Caco-2 (cell line): ENCODE data around the gene CDK14. TPM values are rescaled to one million over a fixed set of nuclear protein-coding genes. Genes with fewer than 3 reads are reported as not detected.

Source experiments
- BruUV-seq: library from RNA; stranded (reverse); fragments of 400-500 nt; replicated peaks from 2 replicates; lab custom pipeline; 2021; lab: Mats Ljungman, UMichigan
- CTCF ChIA-PET: fragments of 300-600 bp; sonication (Branson Sonifier 250); formaldehyde crosslinking; loops from one replicate; lab custom pipeline; 2022; ENCODE audit warnings: antibody characterized with exemption; lab: Charles Lee
- POLR2A ChIA-PET: fragments of 300-600 bp; sonication (Branson Sonifier 250); formaldehyde crosslinking; loops from one replicate; lab custom pipeline; 2022; ENCODE audit warnings: antibody characterized with exemption; lab: Charles Lee
- DNase-seq, 2 experiments: peaks; one replicate each; pipeline versions ENCODE4 v3.0.0 to v3.0.0-alpha.2; 2020 to 2022
- H3K27me3 ChIP-seq: replicated peaks from 2 replicates; pipeline ENCODE4 v1.6.0; 2011; ENCODE audit warnings: low read length; ENCODE audit not compliant: control insufficient read depth, insufficient read depth
- H3K36me3 ChIP-seq: 2 replicates; pipeline ENCODE4 v1.5.1; 2011; ENCODE audit warnings: low read length; ENCODE audit not compliant: control insufficient read depth, insufficient read depth
- H3K4me1 ChIP-seq: fragments of 250-450 bp; sonication (Bioruptor Pico); 2 replicates; pipeline ENCODE4 v1.5.1; 2020; ENCODE audit warnings: mild to moderate bottlenecking
- H3K4me3 ChIP-seq: 2 replicates; pipeline ENCODE4 v1.5.1; 2011; ENCODE audit warnings: low read depth, mild to moderate bottlenecking, control low read depth, low read length
- H3K9me3 ChIP-seq: fragments of 250-450 bp; sonication (Bioruptor Pico); 2 replicates; pipeline ENCODE4 v1.5.1; 2020; ENCODE audit warnings: mild to moderate bottlenecking, moderate library complexity
- H3K27ac Mint-ChIP-seq: one replicate; pipeline ENCODE4 v1.8.0; 2022; ENCODE audit warnings: mixed read lengths; ENCODE audit not compliant: unreplicated experiment
- H3K27me3 Mint-ChIP-seq: one replicate; pipeline ENCODE4 v1.8.0; 2022; ENCODE audit warnings: mixed read lengths; ENCODE audit not compliant: insufficient read depth, unreplicated experiment
- H3K36me3 Mint-ChIP-seq: one replicate; pipeline ENCODE4 v1.8.0; 2022; ENCODE audit warnings: mild to moderate bottlenecking, mixed read lengths; ENCODE audit not compliant: insufficient read depth, unreplicated experiment
- H3K4me1 Mint-ChIP-seq: one replicate; pipeline ENCODE4 v1.8.0; 2022; ENCODE audit warnings: low read depth, mixed read lengths; ENCODE audit not compliant: unreplicated experiment
- H3K4me3 Mint-ChIP-seq: one replicate; pipeline ENCODE4 v1.8.0; 2022; ENCODE audit warnings: mild to moderate bottlenecking, moderate library complexity, mixed read lengths; ENCODE audit not compliant: unreplicated experiment
- H3K9me3 Mint-ChIP-seq: one replicate; pipeline ENCODE4 v1.8.0; 2022; ENCODE audit warnings: mixed read lengths; ENCODE audit not compliant: unreplicated experiment
- CTCF ChIP-seq, 2 experiments: fragments of 200-600 bp in 1 of 2; IDR thresholded peaks; 1 replicate in 1 of 2; 2 replicates in 1 of 2; pipeline versions ENCODE4 v1.5.1 to v1.8.0; 2011 to 2022; ENCODE audit warnings: antibody characterized with exemption in 1 of 2, control low read depth in 1 of 2, inconsistent platforms in 1 of 2, low read depth in 1 of 2, low read length in 1 of 2, mild to moderate bottlenecking in 1 of 2, moderate library complexity in 1 of 2; ENCODE audit not compliant: insufficient read depth in 1 of 2, severe bottlenecking in 1 of 2, unreplicated experiment in 1 of 2
- intact Hi-C: fragments of 100-400 bp; cut with micrococcal nuclease; formaldehyde crosslinking; loops from one replicate; pipeline ENCODE4 v1.10.0; 2022; ENCODE audit not compliant: unreplicated experiment
- total RNA-seq: library from RNA; stranded (reverse); gene quantifications from 2 replicates; pipeline ENCODE4 v1.2.3, GENCODE V29; 2022

Gene CDK14
- total RNA-seq, 1 experiment from 2014 or later = 18.2 TPM

DNA sequence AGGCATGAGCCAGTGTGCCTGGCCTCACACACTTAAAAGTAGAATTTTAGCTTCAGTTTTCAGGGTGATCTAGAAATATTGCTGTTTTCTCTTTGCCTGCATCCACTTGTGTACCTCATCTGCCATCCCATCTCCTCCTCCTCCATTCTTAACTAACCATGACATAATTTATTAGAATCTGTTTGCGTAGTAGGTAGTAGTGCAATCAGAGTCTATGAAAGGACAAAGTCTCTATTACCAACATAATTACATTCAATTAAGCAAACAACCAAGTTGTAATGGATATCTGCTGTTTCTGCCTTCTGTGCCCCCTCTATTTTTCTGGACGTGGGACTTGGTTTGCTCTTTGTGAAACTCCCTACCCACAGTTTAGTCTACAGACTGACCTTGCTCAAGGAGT is 72.9 kb downstream of the CDK14 start:
- no peaks in the 10 kb centered on the region for H3K27me3 Mint-ChIP-seq
- POLR2A ChIA-PET = no interaction called here
- Histone ChIP-seq H3K36me3 (no peaks in the 10 kb centered on the region), H3K4me1 (no peaks in the 10 kb centered on the region), H3K9me3 (no peaks in the 10 kb centered on the region), H3K4me3 (no peak overlapping the region), H3K27me3 (no peaks in the 10 kb centered on the region; the same call in none of the 2 replicates)
- no peak for DNase-seq
- H3K36me3 Mint-ChIP-seq = no peaks in the 10 kb centered on the region
- no peaks in the 10 kb centered on the region for H3K9me3 Mint-ChIP-seq
- no peak overlapping the region for H3K27ac Mint-ChIP-seq
- no peak overlapping the region for H3K4me3 Mint-ChIP-seq
- BruUV-seq = no TSS peak
- no peak for TF ChIP-seq CTCF (IDR thresholded peaks at IDR 0.05; ENCODE audit: insufficient read depth in 1 of 2, low read depth in 1 of 2, low read length in 1 of 2, severe bottlenecking in 1 of 2, unreplicated experiment in 1 of 2)
- CTCF ChIA-PET = no interaction called here
- intact Hi-C loops = no loop called here
- no peaks in the 10 kb centered on the region for H3K4me1 Mint-ChIP-seq

- CTCF ChIA-PET = no interaction called here
- H3K9me3 Mint-ChIP-seq = no peaks in the 10 kb centered on the region
- POLR2A ChIA-PET = no interaction called here
- no peaks in the 10 kb centered on the region for H3K4me1 ChIP-seq
- no peaks in the 10 kb centered on the region for H3K4me1 Mint-ChIP-seq
- BruUV-seq = no TSS peak
- no peak for DNase-seq
- no peaks in the 10 kb centered on the region for H3K36me3 Mint-ChIP-seq
- H3K4me3 ChIP-seq = no peak overlapping the region
- no peaks in the 10 kb centered on the region for H3K27me3 Mint-ChIP-seq
- no peak for TF ChIP-seq CTCF (IDR thresholded peaks at IDR 0.05; ENCODE audit: insufficient read depth in 1 of 2, low read depth in 1 of 2, low read length in 1 of 2, severe bottlenecking in 1 of 2, unreplicated experiment in 1 of 2)
- intact Hi-C loops = no loop called here
- H3K27ac Mint-ChIP-seq = no peak overlapping the region
- no peak overlapping the region for H3K4me3 Mint-ChIP-seq
- H3K36me3 ChIP-seq = no peaks in the 10 kb centered on the region
- no peaks in the 10 kb centered on the region; the same call in none of the 2 replicates for H3K27me3 ChIP-seq
- no peaks in the 10 kb centered on the region for H3K9me3 ChIP-seq
Measured at GRCh38 chr7:90669492-90669891, 73.4 kb downstream of the CDK14 start.

DNA sequence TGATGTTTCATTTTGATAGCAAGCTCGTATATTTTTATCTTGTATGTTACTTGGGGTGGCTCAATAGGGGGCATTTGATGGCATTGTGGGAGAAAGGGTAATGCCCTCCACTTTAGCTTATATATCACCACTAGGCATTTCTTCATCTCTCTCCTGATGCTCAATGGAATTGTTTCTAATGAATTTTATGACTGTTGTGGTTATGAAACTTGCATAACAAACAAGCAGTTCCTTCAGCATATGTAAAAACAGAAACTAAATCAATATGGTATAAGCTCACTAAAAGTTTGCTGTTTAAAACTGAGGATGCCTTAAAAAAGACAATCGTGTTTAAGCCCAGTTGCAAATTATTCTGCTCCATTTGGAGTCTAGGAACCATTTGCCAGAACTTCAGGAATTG is 75.5 kb downstream of the CDK14 start:
- POLR2A ChIA-PET = no interaction called here
- H3K4me1 Mint-ChIP-seq = no peaks in the 10 kb centered on the region

More for the DNA sequence above, 75.5 kb downstream of the CDK14 start:
- Mint-ChIP-seq H3K9me3 (peaks cover 6% of the 10 kb centered on the region), H3K27ac (no peak overlapping the region), H3K27me3 (peaks cover 3% of the 10 kb centered on the region), H3K36me3 (no peaks in the 10 kb centered on the region), H3K4me3 (no peak overlapping the region)
- no peak for TF ChIP-seq CTCF (IDR thresholded peaks at IDR 0.05; ENCODE audit: insufficient read depth in 1 of 2, low read depth in 1 of 2, low read length in 1 of 2, severe bottlenecking in 1 of 2, unreplicated experiment in 1 of 2)
- no peak overlapping the region for H3K4me3 ChIP-seq
- BruUV-seq = no TSS peak
- no peaks in the 10 kb centered on the region for H3K36me3 ChIP-seq
- no peaks in the 10 kb centered on the region; the same call in 1 of the 2 replicates for H3K27me3 ChIP-seq
- no peaks in the 10 kb centered on the region for H3K4me1 ChIP-seq
- H3K9me3 ChIP-seq = no peaks in the 10 kb centered on the region
- CTCF ChIA-PET = interaction anchor here (0.5 kb wide), 1 partner anchor 57 kb away, joined by 5 read pairs; no protein-coding TSS in a partner anchor
- intact Hi-C loops = no loop called here
- DNase-seq = no peak
